ENCODE results near the gene ACOX3.

DNA sequence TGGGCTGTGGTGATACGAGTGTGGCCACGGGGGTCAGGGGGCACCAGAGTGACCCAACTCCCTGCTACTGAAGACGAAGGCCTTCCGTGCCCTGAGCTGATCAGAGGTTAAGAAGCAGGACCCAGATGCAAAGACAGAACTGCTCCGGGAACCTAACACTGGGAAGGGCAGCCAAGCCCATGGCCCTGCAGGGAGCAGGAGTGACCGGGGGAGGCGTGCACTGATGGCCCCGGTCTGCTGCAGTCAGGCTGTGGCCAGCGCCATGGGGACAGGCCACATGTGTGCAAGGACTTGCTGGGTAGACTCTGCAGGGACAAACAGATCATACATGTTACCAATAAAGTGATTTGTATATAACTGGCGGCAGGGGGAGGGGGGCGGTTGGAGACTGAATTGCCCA is 74.6 kb downstream of the ACOX3 start:
- no peak for TF ChIP-seq EZH2 (IDR thresholded peaks at IDR 0.05; ENCODE audit: low read depth)
- TF ChIP-seq, protein P1, sequence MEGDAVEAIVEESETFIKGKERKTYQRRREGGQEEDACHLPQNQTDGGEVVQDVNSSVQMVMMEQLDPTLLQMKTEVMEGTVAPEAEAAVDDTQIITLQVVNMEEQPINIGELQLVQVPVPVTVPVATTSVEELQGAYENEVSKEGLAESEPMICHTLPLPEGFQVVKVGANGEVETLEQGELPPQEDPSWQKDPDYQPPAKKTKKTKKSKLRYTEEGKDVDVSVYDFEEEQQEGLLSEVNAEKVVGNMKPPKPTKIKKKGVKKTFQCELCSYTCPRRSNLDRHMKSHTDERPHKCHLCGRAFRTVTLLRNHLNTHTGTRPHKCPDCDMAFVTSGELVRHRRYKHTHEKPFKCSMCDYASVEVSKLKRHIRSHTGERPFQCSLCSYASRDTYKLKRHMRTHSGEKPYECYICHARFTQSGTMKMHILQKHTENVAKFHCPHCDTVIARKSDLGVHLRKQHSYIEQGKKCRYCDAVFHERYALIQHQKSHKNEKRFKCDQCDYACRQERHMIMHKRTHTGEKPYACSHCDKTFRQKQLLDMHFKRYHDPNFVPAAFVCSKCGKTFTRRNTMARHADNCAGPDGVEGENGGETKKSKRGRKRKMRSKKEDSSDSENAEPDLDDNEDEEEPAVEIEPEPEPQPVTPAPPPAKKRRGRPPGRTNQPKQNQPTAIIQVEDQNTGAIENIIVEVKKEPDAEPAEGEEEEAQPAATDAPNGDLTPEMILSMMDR (conservative IDR thresholded peaks at IDR 0.05): no peak
